ENCODE measurements around the gene KLHDC4. TPM values are rescaled to one million over a fixed set of nuclear protein-coding genes. Genes with fewer than 3 reads are reported as not detected.

KLHDC4 gene
- total RNA-seq, 2 experiments from 2014 or later, result 80.8 to 81.7 TPM

DNA sequence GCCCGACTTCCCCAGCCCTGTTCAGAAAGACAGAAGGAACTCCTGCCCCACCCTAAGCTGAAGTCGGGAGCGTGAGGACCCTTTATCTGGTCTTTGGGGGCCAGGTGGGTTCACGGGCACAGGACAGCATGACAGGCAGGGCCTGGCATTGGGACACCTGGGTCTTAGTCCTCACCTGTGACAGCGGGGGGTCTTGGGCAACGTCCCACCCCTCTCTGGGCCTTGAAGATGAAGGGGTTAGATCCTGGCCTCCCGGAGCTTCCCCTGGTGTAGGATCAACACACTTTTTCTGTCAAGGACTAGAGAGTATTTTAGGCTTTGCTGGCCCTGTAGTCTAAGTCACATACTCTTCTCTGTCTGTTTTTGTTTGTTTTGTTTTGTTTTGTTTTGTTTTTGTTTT lies 98.3 kb downstream of the KLHDC4 start:
- TF ChIP-seq, protein P1, sequence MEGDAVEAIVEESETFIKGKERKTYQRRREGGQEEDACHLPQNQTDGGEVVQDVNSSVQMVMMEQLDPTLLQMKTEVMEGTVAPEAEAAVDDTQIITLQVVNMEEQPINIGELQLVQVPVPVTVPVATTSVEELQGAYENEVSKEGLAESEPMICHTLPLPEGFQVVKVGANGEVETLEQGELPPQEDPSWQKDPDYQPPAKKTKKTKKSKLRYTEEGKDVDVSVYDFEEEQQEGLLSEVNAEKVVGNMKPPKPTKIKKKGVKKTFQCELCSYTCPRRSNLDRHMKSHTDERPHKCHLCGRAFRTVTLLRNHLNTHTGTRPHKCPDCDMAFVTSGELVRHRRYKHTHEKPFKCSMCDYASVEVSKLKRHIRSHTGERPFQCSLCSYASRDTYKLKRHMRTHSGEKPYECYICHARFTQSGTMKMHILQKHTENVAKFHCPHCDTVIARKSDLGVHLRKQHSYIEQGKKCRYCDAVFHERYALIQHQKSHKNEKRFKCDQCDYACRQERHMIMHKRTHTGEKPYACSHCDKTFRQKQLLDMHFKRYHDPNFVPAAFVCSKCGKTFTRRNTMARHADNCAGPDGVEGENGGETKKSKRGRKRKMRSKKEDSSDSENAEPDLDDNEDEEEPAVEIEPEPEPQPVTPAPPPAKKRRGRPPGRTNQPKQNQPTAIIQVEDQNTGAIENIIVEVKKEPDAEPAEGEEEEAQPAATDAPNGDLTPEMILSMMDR (IDR thresholded peaks at IDR 0.05), result no peak
- DNase-seq (no peak), ATAC-seq (no peak)
- Mint-ChIP-seq H3K9me3 (no peaks in the 10 kb centered on the region), H3K4me3 (no peak overlapping the region), H3K27ac (no peak overlapping the region), H3K27me3 (no peaks in the 10 kb centered on the region), H3K36me3 (ENCODE audit: low read depth) (no peaks in the 10 kb centered on the region), H3K4me1 (ENCODE audit: low read depth) (no peaks in the 10 kb centered on the region)
- CTCF ChIA-PET, result interaction anchor here (0.9 to 1.3 kb wide), 2 partner anchors 13 to 15 kb away, joined by 3 to 4 read pairs; no protein-coding TSS in a partner anchor
- POLR2A ChIA-PET, result no interaction called here
- intact Hi-C loops (cut with micrococcal nuclease), result no loop called here

DNA sequence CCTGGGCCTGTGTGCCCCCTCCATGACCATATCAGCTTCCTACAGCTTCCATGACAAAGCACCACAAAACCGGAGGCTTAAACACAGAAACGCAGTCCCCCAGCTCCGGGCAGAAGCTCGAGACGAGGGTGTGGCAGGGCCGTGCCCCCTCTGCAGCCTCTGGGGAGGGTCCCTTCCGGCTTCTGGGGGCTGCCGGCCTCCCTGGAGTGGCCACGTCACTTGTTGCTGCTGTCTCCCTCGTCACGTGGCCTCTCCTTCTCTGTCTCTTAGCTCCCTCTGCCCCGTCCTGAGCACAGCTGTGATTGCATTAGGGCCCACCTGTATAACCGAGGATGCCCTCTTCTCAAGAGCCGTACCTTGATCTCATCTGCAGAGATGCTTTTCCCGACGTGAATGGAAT lies 98.9 kb downstream of the KLHDC4 start:
- TF ChIP-seq, protein P1 (IDR thresholded peaks at IDR 0.05), result no peak
- DNase-seq (no peak), ATAC-seq (no peak)
- H3K4me1 Mint-ChIP-seq (ENCODE audit: low read depth), result no peaks in the 10 kb centered on the region
- no peak overlapping the region for H3K4me3 Mint-ChIP-seq
- CTCF ChIA-PET, result interaction anchor here (0.9 to 1.3 kb wide), 2 partner anchors 13 to 15 kb away, joined by 3 to 4 read pairs; no protein-coding TSS in a partner anchor
- H3K27ac Mint-ChIP-seq, result no peak overlapping the region
- no peaks in the 10 kb centered on the region for H3K27me3 Mint-ChIP-seq
- H3K9me3 Mint-ChIP-seq, result no peaks in the 10 kb centered on the region
- POLR2A ChIA-PET, result no interaction called here
- H3K36me3 Mint-ChIP-seq (ENCODE audit: low read depth), result no peaks in the 10 kb centered on the region
- intact Hi-C loops (cut with micrococcal nuclease), result no loop called here

DNA sequence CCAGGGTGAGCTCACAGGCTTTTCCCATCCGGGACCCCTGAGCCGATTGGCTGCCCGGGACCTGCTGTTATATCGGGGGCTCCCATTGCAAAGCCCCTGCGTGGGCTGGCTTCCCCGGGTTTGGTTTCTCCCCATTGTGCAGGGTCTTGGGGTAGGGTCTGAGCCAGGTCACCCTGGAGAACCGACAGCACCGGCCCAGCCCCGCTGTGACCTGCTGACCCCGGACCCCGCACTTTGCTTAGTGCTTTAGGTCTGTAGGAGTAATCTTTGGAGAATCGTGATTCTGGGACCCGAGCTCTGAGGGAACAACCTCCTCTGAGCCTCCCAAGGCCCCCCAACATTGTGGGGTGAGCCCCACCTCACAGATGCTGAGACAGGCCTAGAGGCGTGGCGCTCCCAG lies 100.6 kb downstream of the KLHDC4 start:
- intact Hi-C loops (cut with micrococcal nuclease), result no loop called here
- Mint-ChIP-seq H3K27me3 (no peaks in the 10 kb centered on the region), H3K9me3 (no peaks in the 10 kb centered on the region), H3K4me3 (no peak overlapping the region), H3K27ac (no peak overlapping the region), H3K4me1 (ENCODE audit: low read depth) (no peaks in the 10 kb centered on the region), H3K36me3 (ENCODE audit: low read depth) (no peaks in the 10 kb centered on the region)
- TF ChIP-seq, protein P1 (IDR thresholded peaks at IDR 0.05), result no peak
- ChIA-PET CTCF (no interaction called here), POLR2A (no interaction called here)
- DNase-seq, result no peak
- no peak for ATAC-seq

DNA sequence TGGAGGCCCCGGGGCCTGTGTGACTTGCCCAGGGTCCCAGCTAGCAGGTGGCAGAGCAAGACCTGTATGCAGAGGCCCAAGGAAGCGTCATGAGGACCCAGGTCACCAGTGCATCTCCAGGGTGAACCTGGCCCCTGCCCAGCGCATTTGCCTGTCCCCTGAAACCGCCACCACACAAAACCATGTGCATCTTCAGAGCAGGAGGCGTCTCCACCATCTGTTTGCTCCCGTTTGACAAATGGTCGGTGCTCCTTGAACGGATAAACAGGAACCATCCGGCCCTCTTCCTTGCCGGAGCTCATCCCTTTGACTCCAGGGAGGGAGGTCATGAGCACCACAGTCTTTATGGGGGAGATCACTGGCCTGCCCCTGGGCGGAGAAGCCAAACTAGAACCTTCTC lies 101.0 kb downstream of the KLHDC4 start:
- intact Hi-C loops (cut with micrococcal nuclease), result no loop called here
- CTCF ChIA-PET, result no interaction called here
- H3K4me3 Mint-ChIP-seq, result no peak overlapping the region
- POLR2A ChIA-PET, result interaction anchor here (0.6 kb wide), 1 partner anchor 142 kb away, joined by 3 read pairs; no protein-coding TSS in a partner anchor
- H3K4me1 Mint-ChIP-seq (ENCODE audit: low read depth), result no peaks in the 10 kb centered on the region
- no peak for ATAC-seq
- no peaks in the 10 kb centered on the region for H3K27me3 Mint-ChIP-seq
- no peak for DNase-seq
- no peaks in the 10 kb centered on the region for H3K36me3 Mint-ChIP-seq (ENCODE audit: low read depth)
- TF ChIP-seq, protein P1 (IDR thresholded peaks at IDR 0.05), result no peak
- no peak overlapping the region for H3K27ac Mint-ChIP-seq
- no peaks in the 10 kb centered on the region for H3K9me3 Mint-ChIP-seq

DNA sequence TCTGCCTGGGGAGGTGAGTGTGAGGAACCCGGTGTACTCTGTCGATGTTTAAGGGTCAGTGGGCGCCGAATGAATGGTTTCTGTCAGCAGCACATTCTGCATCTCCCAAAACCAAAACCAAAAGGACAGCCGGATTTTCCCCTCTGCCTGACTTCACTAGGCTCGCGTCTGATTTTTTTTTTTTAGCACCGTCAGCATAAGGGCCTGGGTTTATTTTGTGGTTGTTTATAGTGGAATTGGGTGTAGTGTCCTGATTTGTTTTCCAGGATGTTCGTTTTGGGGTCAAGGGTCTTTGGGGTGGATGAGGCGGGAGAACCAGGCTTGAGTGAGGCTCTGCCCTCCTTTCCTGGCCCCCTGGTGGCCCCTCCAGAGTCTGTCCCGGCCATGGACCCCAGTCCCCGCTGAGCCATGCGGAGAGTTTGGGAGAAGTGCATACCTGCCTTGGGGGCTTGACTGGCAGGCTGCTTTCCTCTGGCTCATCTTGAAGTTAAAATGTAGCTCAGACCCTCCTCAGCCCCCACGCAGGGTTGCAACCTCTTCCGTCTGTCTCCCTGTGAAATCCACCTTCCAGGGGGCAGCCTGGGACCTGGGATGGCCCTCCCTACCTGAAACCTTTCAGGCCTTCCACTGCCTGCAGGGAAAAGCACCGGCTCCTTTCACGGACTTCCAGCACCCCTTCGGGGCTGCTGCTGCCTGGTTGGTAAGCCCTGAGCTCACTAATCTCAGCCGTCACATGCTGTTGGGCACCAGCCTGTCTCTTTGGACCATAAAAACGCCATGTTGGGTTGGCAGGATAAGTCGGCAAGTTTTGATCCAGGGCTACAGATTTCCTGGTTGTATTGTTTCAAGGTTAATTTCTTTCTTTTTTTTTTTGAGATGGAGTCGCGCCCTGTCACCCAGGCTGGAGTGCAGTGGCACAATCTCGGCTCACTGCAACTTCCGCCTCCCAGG lies 103.3 kb downstream of the KLHDC4 start:
- H3K9me3 Mint-ChIP-seq, result no peaks in the 10 kb centered on the region
- POLR2A ChIA-PET, result no interaction called here
- H3K27me3 Mint-ChIP-seq, result no peaks in the 10 kb centered on the region
- DNase-seq, result no peak
- no peak for ATAC-seq
- no peaks in the 10 kb centered on the region for H3K36me3 Mint-ChIP-seq (ENCODE audit: low read depth)
- TF ChIP-seq, protein P1 (IDR thresholded peaks at IDR 0.05), result no peak
- intact Hi-C loops (cut with micrococcal nuclease), result no loop called here
- no peak overlapping the region for H3K27ac Mint-ChIP-seq
- CTCF ChIA-PET, result no interaction called here
- H3K4me3 Mint-ChIP-seq, result no peak overlapping the region
- H3K4me1 Mint-ChIP-seq (ENCODE audit: low read depth), result no peaks in the 10 kb centered on the region

Data from activated CD8-positive, alpha-beta T cell treated with anti-CD3 and anti-CD28 coated beads for 36 hours (primary cell).